GM21737 (cell line): Measurements from ENCODE around the gene DPH5.
A peak's percentile ranks its signal among the peaks of the same experiment; 100 is the strongest.
"Not testable (repeated sequence)": the region's sequence is repeated elsewhere in the genome, so short reads cannot be mapped to it uniquely, and the experiment has no call there.

Source experiments
- ATAC-seq: cut with Tn5 transposase; IDR thresholded peaks from one replicate; pipeline ENCODE4 v1.9.1; 2021; ENCODE audit warnings: mild to moderate bottlenecking, moderate library complexity; ENCODE audit not compliant: unreplicated experiment

The DPH5 gene

GRCh38 chr1:101025657-101026429 lies at the start of gene DPH5:
DPH5 (minus strand) TSS chr1:101025784; CDS start chr1:101025443, 341 bp downstream.
- ATAC-seq: peak; percentile 86

- no peak for ATAC-seq
These were observed 48.3 kb upstream of the DPH5 start for GRCh38 chr1:101073836-101074235.

- ATAC-seq: no peak
These were observed 45.9 kb upstream of the DPH5 start for GRCh38 chr1:101071470-101071891.

- no peak for ATAC-seq
These were observed 43.6 kb upstream of the DPH5 start for GRCh38 chr1:101069158-101069557.

- ATAC-seq: not testable (repeated sequence)
These were observed 41.4 kb upstream of the DPH5 start for GRCh38 chr1:101066937-101067335.

GRCh38 chr1:101066260-101066936 lies 40.8 kb upstream of the DPH5 start:
- ATAC-seq: no peak

- no peak for ATAC-seq
These were observed 40.0 kb upstream of the DPH5 start for GRCh38 chr1:101065575-101065974.

GRCh38 chr1:101064697-101065096 lies 39.1 kb upstream of the DPH5 start:
- no peak for ATAC-seq

- peak; percentile 52 for ATAC-seq
These were observed 35.4 kb upstream of the DPH5 start for GRCh38 chr1:101060992-101061391.

GRCh38 chr1:101059945-101060542 lies 34.5 kb upstream of the DPH5 start:
- no peak for ATAC-seq

GRCh38 chr1:101055623-101056022 lies 30.0 kb upstream of the DPH5 start:
- ATAC-seq: no peak

- ATAC-seq: peak; percentile 85
These were observed 26.4 kb upstream of the DPH5 start for GRCh38 chr1:101051688-101052638.

GRCh38 chr1:101050869-101051268 lies 25.3 kb upstream of the DPH5 start:
- ATAC-seq: no peak

- ATAC-seq: no peak
These were observed 19.2 kb upstream of the DPH5 start for GRCh38 chr1:101044749-101045148.

- no peak for ATAC-seq
These were observed 18.7 kb upstream of the DPH5 start for GRCh38 chr1:101044259-101044658.

- no peak for ATAC-seq
These were observed 18.2 kb upstream of the DPH5 start for GRCh38 chr1:101043776-101044175.

- ATAC-seq: no peak
These were observed 15.7 kb upstream of the DPH5 start for GRCh38 chr1:101041300-101041699.

GRCh38 chr1:101040666-101041065 lies 15.1 kb upstream of the DPH5 start:
- ATAC-seq: no peak

GRCh38 chr1:101039245-101039644 lies 13.7 kb upstream of the DPH5 start:
- no peak for ATAC-seq

GRCh38 chr1:101037316-101037715 lies 11.7 kb upstream of the DPH5 start:
- ATAC-seq: no peak

- no peak for ATAC-seq
These were observed 7.4 kb upstream of the DPH5 start for GRCh38 chr1:101033017-101033416.
